Loucy (cell line): ENCODE measurements around the gene SLC5A6.

Experiments used
- H2AFZ ChIP-seq: fragments of 200-600 bp; sonication (generic); 2 replicates; pipeline ENCODE4 v1.6.0; 2016; ENCODE audit warnings: antibody characterized with exemption, mild to moderate bottlenecking, low read length, moderate library complexity
- H3F3A ChIP-seq: fragments of 200-600 bp; 2 replicates; pipeline ENCODE4 v1.6.0; 2016; ENCODE audit warnings: antibody characterized with exemption, low read depth, mild to moderate bottlenecking
- H3K27me3 ChIP-seq: fragments of 200-600 bp; sonication (generic); 2 replicates; pipeline ENCODE4 v1.6.1; 2014; ENCODE audit warnings: low read length, mild to moderate bottlenecking; ENCODE audit not compliant: insufficient read depth, poor library complexity, severe bottlenecking
- H3K36me3 ChIP-seq: fragments of 200-600 bp; sonication (generic); 2 replicates; pipeline ENCODE4 v1.6.1; 2016; ENCODE audit warnings: low read length; ENCODE audit not compliant: insufficient read depth
- H3K4me1 ChIP-seq: fragments of 200-600 bp; sonication (generic); 2 replicates; pipeline ENCODE4 v1.5.1; 2014; ENCODE audit warnings: low read length, mild to moderate bottlenecking; ENCODE audit not compliant: insufficient read depth, poor library complexity, severe bottlenecking
- H3K4me2 ChIP-seq: fragments of 200-600 bp; sonication (generic); 2 replicates; pipeline ENCODE4 v1.6.0; 2014; ENCODE audit warnings: antibody characterized with exemption, low read length, low read depth, mild to moderate bottlenecking; ENCODE audit not compliant: poor library complexity, severe bottlenecking
- H3K4me3 ChIP-seq: fragments of 200-600 bp; sonication (generic); 2 replicates; pipeline ENCODE4 v1.5.1; 2014; ENCODE audit warnings: low read length, mild to moderate bottlenecking, mixed read lengths; ENCODE audit not compliant: poor library complexity, severe bottlenecking
- H3K79me2 ChIP-seq: fragments of 200-600 bp; sonication (generic); 2 replicates; pipeline ENCODE4 v1.6.1; 2014; ENCODE audit warnings: low read length; ENCODE audit not compliant: insufficient read depth
- H3K9ac ChIP-seq: fragments of 200-600 bp; sonication (generic); 2 replicates; pipeline ENCODE4 v1.6.0; 2014; ENCODE audit warnings: mild to moderate bottlenecking, low read depth, low read length, moderate library complexity; ENCODE audit not compliant: poor library complexity, severe bottlenecking
- H3K9me2 ChIP-seq: fragments of 200-600 bp; sonication (generic); replicated peaks from 2 replicates; pipeline ENCODE4 v1.6.1; 2016; ENCODE audit warnings: low read depth, low read length, mixed read lengths
- H3K9me3 ChIP-seq: fragments of 200-600 bp; sonication (generic); 2 replicates; pipeline ENCODE4 v1.6.1; 2014; ENCODE audit warnings: mild to moderate bottlenecking, antibody characterized with exemption, low read length, low read depth; ENCODE audit not compliant: insufficient read depth
- H4K20me1 ChIP-seq: fragments of 200-600 bp; sonication (generic); 2 replicates; pipeline ENCODE4 v1.6.0; 2014; ENCODE audit warnings: antibody characterized with exemption, low read length, mild to moderate bottlenecking; ENCODE audit not compliant: insufficient read depth, poor library complexity, severe bottlenecking
- EZH2phosphoT487 ChIP-seq: fragments of 200-600 bp; IDR thresholded peaks from 2 replicates; pipeline ENCODE4 v1.6.1; 2018; ENCODE audit warnings: antibody characterized with exemption, mild to moderate bottlenecking, moderate library complexity, borderline replicate concordance
- TF ChIP-seq, protein P1 (sequence below): fragments of 200-600 bp; sonication (generic); conservative IDR thresholded peaks from 2 replicates; pipeline ENCODE4 v1.5.1; 2014; ENCODE audit warnings: mild to moderate bottlenecking, antibody characterized with exemption, low read length

The SLC5A6 gene

DNA sequence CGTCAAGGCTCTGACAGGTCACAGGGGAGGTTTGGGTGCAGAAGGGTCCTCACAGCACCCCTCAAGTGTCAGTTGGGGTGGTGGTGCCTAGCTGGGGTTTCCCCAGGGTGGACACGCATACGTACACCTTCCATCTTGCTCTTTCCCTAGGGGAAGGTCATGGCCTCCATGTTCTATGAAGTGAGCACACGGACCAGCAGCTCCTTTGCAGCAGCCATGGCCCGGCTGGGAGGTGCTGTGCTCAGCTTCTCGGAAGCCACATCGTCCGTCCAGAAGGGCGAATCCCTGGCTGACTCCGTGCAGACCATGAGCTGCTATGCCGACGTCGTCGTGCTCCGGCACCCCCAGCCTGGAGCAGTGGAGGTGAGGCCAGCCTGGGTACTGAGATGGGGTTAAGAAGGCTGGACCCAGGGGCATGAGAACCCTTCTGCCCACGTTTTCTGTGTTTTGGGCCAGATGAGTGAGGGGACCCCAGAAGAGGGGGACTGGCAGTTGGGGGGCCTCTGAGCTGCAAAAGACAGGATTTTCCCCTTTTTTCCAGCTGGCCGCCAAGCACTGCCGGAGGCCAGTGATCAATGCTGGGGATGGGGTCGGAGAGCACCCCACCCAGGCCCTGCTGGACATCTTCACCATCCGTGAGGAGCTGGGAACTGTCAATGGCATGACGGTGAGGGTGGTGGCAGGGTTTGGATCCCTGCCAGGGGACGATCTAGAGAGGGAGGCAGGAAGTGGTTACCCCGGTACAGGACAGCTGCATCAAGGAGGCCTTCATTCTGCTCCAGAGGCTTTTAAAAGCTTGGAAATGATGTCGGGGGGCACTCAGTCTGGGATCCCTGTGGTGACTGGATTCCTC is 29.9 kb upstream of the SLC5A6 start:
- H3K4me3 ChIP-seq = no peak overlapping the region
- H3K4me1 ChIP-seq = peaks cover 8% of the 10 kb centered on the region
- H3F3A ChIP-seq = no peaks in the 10 kb centered on the region
- H3K9me2 ChIP-seq = no peaks in the 10 kb centered on the region
- no peaks in the 10 kb centered on the region for H4K20me1 ChIP-seq
- no peaks in the 10 kb centered on the region for H3K79me2 ChIP-seq
- no peak overlapping the region for H3K9ac ChIP-seq
- H3K27me3 ChIP-seq = no peaks in the 10 kb centered on the region
- peaks cover 77% of the 10 kb centered on the region; the same call in 1 of the 2 replicates for H3K36me3 ChIP-seq
- H3K9me3 ChIP-seq = no peaks in the 10 kb centered on the region
- H2AFZ ChIP-seq = no peak overlapping the region
- H3K4me2 ChIP-seq = no peak overlapping the region
- TF ChIP-seq, protein P1, sequence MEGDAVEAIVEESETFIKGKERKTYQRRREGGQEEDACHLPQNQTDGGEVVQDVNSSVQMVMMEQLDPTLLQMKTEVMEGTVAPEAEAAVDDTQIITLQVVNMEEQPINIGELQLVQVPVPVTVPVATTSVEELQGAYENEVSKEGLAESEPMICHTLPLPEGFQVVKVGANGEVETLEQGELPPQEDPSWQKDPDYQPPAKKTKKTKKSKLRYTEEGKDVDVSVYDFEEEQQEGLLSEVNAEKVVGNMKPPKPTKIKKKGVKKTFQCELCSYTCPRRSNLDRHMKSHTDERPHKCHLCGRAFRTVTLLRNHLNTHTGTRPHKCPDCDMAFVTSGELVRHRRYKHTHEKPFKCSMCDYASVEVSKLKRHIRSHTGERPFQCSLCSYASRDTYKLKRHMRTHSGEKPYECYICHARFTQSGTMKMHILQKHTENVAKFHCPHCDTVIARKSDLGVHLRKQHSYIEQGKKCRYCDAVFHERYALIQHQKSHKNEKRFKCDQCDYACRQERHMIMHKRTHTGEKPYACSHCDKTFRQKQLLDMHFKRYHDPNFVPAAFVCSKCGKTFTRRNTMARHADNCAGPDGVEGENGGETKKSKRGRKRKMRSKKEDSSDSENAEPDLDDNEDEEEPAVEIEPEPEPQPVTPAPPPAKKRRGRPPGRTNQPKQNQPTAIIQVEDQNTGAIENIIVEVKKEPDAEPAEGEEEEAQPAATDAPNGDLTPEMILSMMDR = no peak
- TF ChIP-seq EZH2phosphoT487 = no peak

DNA sequence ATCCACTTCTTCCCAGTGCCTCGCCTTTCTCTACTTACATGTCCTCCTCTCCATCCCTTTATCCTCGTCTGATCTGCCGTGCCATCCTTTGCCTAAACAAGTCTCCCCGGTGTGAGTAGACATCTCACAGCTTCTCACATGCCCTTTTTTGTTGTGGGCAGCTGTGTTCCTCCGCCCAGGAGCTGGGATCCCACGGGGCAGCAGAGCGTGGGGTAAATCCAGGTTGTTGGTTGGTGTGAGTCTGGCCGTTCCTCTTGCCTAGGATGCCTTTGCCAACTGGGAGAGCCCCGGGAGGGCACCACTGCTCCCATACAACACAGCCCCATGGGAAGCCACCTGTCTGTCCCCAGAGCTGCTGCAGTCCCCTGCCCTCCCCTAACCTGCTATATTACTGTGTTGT is 28.3 kb upstream of the SLC5A6 start:
- H2AFZ ChIP-seq = no peak overlapping the region
- H3F3A ChIP-seq = no peaks in the 10 kb centered on the region
- H3K4me1 ChIP-seq = peaks cover 8% of the 10 kb centered on the region
- H3K9me2 ChIP-seq = no peaks in the 10 kb centered on the region
- H3K4me3 ChIP-seq = no peak overlapping the region
- no peak for TF ChIP-seq EZH2phosphoT487
- TF ChIP-seq, protein P1 = no peak
- no peaks in the 10 kb centered on the region for H3K27me3 ChIP-seq
- no peak overlapping the region for H3K4me2 ChIP-seq
- H4K20me1 ChIP-seq = no peaks in the 10 kb centered on the region
- H3K9ac ChIP-seq = no peak overlapping the region
- H3K9me3 ChIP-seq = no peaks in the 10 kb centered on the region
- H3K36me3 ChIP-seq = peaks cover 92% of the 10 kb centered on the region; the same call in 1 of the 2 replicates
- no peaks in the 10 kb centered on the region for H3K79me2 ChIP-seq

- Histone ChIP-seq H3K4me1 (peaks cover 8% of the 10 kb centered on the region), H3K9ac (no peak overlapping the region), H3F3A (no peaks in the 10 kb centered on the region), H3K27me3 (no peaks in the 10 kb centered on the region), H2AFZ (no peak overlapping the region), H3K9me3 (no peaks in the 10 kb centered on the region), H3K9me2 (no peaks in the 10 kb centered on the region), H3K4me3 (no peak overlapping the region), H3K79me2 (no peaks in the 10 kb centered on the region), H3K36me3 (peaks cover 99% of the 10 kb centered on the region; the same call in 1 of the 2 replicates), H4K20me1 (no peaks in the 10 kb centered on the region), H3K4me2 (no peak overlapping the region)
- TF ChIP-seq, protein P1 = no peak
- TF ChIP-seq EZH2phosphoT487 = no peak
Measured at GRCh38 chr2:27238976-27239375, 26.9 kb upstream of the SLC5A6 start.
